ENCODE results near the gene EXOC4.

EXOC4 gene

GRCh38 chr7:133583545-133584171, 330.8 kb downstream of the EXOC4 start:
- Histone ChIP-seq H3K56ac (ENCODE audit: low read length) (peak overlapping the region; percentile 34), H3K79me1 (ENCODE audit: low read length) (no peaks in the 10 kb centered on the region), H3K23ac (ENCODE audit: low read length) (no peak overlapping the region), H4K5ac (ENCODE audit: low read length) (no peak overlapping the region), H3K27ac (ENCODE audit: low read depth, low read length) (no peak overlapping the region), H2BK15ac (replicated peaks; ENCODE audit: low read depth) (no peak overlapping the region), H3K27me3 (ENCODE audit: insufficient read depth, low read length, poor library complexity) (no peaks in the 10 kb centered on the region), H3K79me2 (ENCODE audit: control insufficient read depth, insufficient read depth, low read length) (no peaks in the 10 kb centered on the region), H2AK5ac (ENCODE audit: low read length) (no peak overlapping the region), H3K4ac (ENCODE audit: low read depth, low read length) (peak overlapping the region; percentile 21), H3K36me3 (ENCODE audit: control insufficient read depth, insufficient read depth, low read length) (no peaks in the 10 kb centered on the region), H3K4me3 (ENCODE audit: low read length) (no peak overlapping the region), H4K8ac (ENCODE audit: low read depth, low read length) (no peak overlapping the region), H3K4me1 (ENCODE audit: control insufficient read depth, low read depth, low read length) (peaks cover 3% of the 10 kb centered on the region), H2BK5ac (ENCODE audit: low read length) (peak overlapping the region; percentile 9), H3K4me2 (ENCODE audit: low read length) (no peak overlapping the region), H3K18ac (ENCODE audit: low read length) (no peak overlapping the region), H2BK120ac (ENCODE audit: low read depth, low read length) (no peak overlapping the region), H3K9ac (ENCODE audit: low read length) (no peak overlapping the region)
- WGBS (ENCODE audit: extremely low coverage, insufficient coverage, low lambda C conversion rate) = no CpG with 5 or more reads among the region's 3 CpGs
- DNase-seq = no peak

- DNase-seq = no peak
- Histone ChIP-seq H3K27me3 (ENCODE audit: insufficient read depth, low read length, poor library complexity) (no peaks in the 10 kb centered on the region), H3K9ac (ENCODE audit: low read length) (no peak overlapping the region), H3K4me1 (ENCODE audit: control insufficient read depth, low read depth, low read length) (peaks cover 3% of the 10 kb centered on the region), H3K36me3 (ENCODE audit: control insufficient read depth, insufficient read depth, low read length) (no peaks in the 10 kb centered on the region), H2AK5ac (ENCODE audit: low read length) (no peak overlapping the region), H3K79me1 (ENCODE audit: low read length) (no peaks in the 10 kb centered on the region), H2BK15ac (replicated peaks; ENCODE audit: low read depth) (no peak overlapping the region), H3K18ac (ENCODE audit: low read length) (no peak overlapping the region), H2BK120ac (ENCODE audit: low read depth, low read length) (no peak overlapping the region), H3K27ac (ENCODE audit: low read depth, low read length) (no peak overlapping the region), H4K8ac (ENCODE audit: low read depth, low read length) (no peak overlapping the region), H3K56ac (ENCODE audit: low read length) (no peak overlapping the region), H3K79me2 (ENCODE audit: control insufficient read depth, insufficient read depth, low read length) (no peaks in the 10 kb centered on the region), H4K5ac (ENCODE audit: low read length) (no peak overlapping the region), H2BK5ac (ENCODE audit: low read length) (no peak overlapping the region), H3K4me3 (ENCODE audit: low read length) (no peak overlapping the region), H3K4me2 (ENCODE audit: low read length) (no peak overlapping the region), H3K23ac (ENCODE audit: low read length) (no peak overlapping the region), H3K4ac (ENCODE audit: low read depth, low read length) (no peak overlapping the region)
- WGBS (ENCODE audit: extremely low coverage, insufficient coverage, low lambda C conversion rate) = no CpG with 5 or more reads among the region's 6 CpGs
These were observed 332.2 kb downstream of the EXOC4 start for GRCh38 chr7:133584956-133585668.

GRCh38 chr7:133586253-133586652, 333.4 kb downstream of the EXOC4 start:
- H3K4me1 ChIP-seq (ENCODE audit: control insufficient read depth, low read depth, low read length) = peaks cover 3% of the 10 kb centered on the region
- H3K36me3 ChIP-seq (ENCODE audit: control insufficient read depth, insufficient read depth, low read length) = no peaks in the 10 kb centered on the region
- no peak overlapping the region for H2BK120ac ChIP-seq (ENCODE audit: low read depth, low read length)
- H3K27me3 ChIP-seq (ENCODE audit: insufficient read depth, low read length, poor library complexity) = no peaks in the 10 kb centered on the region
- H4K5ac ChIP-seq (ENCODE audit: low read length) = no peak overlapping the region
- no peak overlapping the region for H3K4ac ChIP-seq (ENCODE audit: low read depth, low read length)
- H3K9ac ChIP-seq (ENCODE audit: low read length) = no peak overlapping the region
- no peak overlapping the region for H3K27ac ChIP-seq (ENCODE audit: low read depth, low read length)
- no peak overlapping the region for H3K4me3 ChIP-seq (ENCODE audit: low read length)
- H3K79me1 ChIP-seq (ENCODE audit: low read length) = no peaks in the 10 kb centered on the region
- no peak overlapping the region for H3K4me2 ChIP-seq (ENCODE audit: low read length)
- H3K18ac ChIP-seq (ENCODE audit: low read length) = no peak overlapping the region
- no peak for DNase-seq
- no peak overlapping the region for H4K8ac ChIP-seq (ENCODE audit: low read depth, low read length)
- H2BK15ac ChIP-seq (replicated peaks; ENCODE audit: low read depth) = no peak overlapping the region
- H2AK5ac ChIP-seq (ENCODE audit: low read length) = no peak overlapping the region
- H3K23ac ChIP-seq (ENCODE audit: low read length) = no peak overlapping the region
- H3K56ac ChIP-seq (ENCODE audit: low read length) = no peak overlapping the region
- no peak overlapping the region for H2BK5ac ChIP-seq (ENCODE audit: low read length)
- no CpG with 5 or more reads among the region's 3 CpGs for WGBS (ENCODE audit: extremely low coverage, insufficient coverage, low lambda C conversion rate)
- H3K79me2 ChIP-seq (ENCODE audit: control insufficient read depth, insufficient read depth, low read length) = no peaks in the 10 kb centered on the region

GRCh38 chr7:133587903-133588302, 335.0 kb downstream of the EXOC4 start:
- Histone ChIP-seq H3K79me1 (ENCODE audit: low read length) (no peaks in the 10 kb centered on the region), H3K36me3 (ENCODE audit: control insufficient read depth, insufficient read depth, low read length) (no peaks in the 10 kb centered on the region), H2AK5ac (ENCODE audit: low read length) (no peak overlapping the region), H2BK120ac (ENCODE audit: low read depth, low read length) (no peak overlapping the region), H2BK5ac (ENCODE audit: low read length) (no peak overlapping the region), H3K4ac (ENCODE audit: low read depth, low read length) (no peak overlapping the region), H4K5ac (ENCODE audit: low read length) (no peak overlapping the region), H3K4me3 (ENCODE audit: low read length) (no peak overlapping the region), H3K18ac (ENCODE audit: low read length) (no peak overlapping the region), H3K79me2 (ENCODE audit: control insufficient read depth, insufficient read depth, low read length) (no peaks in the 10 kb centered on the region), H4K8ac (ENCODE audit: low read depth, low read length) (no peak overlapping the region), H3K27ac (ENCODE audit: low read depth, low read length) (no peak overlapping the region), H3K4me1 (ENCODE audit: control insufficient read depth, low read depth, low read length) (no peaks in the 10 kb centered on the region), H2BK15ac (replicated peaks; ENCODE audit: low read depth) (no peak overlapping the region), H3K4me2 (ENCODE audit: low read length) (no peak overlapping the region), H3K9ac (ENCODE audit: low read length) (no peak overlapping the region), H3K23ac (ENCODE audit: low read length) (no peak overlapping the region), H3K56ac (ENCODE audit: low read length) (no peak overlapping the region), H3K27me3 (ENCODE audit: insufficient read depth, low read length, poor library complexity) (no peaks in the 10 kb centered on the region)
- DNase-seq = no peak

GRCh38 chr7:133590795-133591194, 337.9 kb downstream of the EXOC4 start:
- no CpG with 5 or more reads among the region's 4 CpGs for WGBS (ENCODE audit: extremely low coverage, insufficient coverage, low lambda C conversion rate)
- no peak overlapping the region for H3K4me2 ChIP-seq (ENCODE audit: low read length)
- H3K18ac ChIP-seq (ENCODE audit: low read length) = no peak overlapping the region
- H4K8ac ChIP-seq (ENCODE audit: low read depth, low read length) = no peak overlapping the region
- no peak overlapping the region for H2AK5ac ChIP-seq (ENCODE audit: low read length)
- no peak overlapping the region for H4K5ac ChIP-seq (ENCODE audit: low read length)
- no peak overlapping the region for H2BK15ac ChIP-seq (replicated peaks; ENCODE audit: low read depth)
- no peaks in the 10 kb centered on the region for H3K27me3 ChIP-seq (ENCODE audit: insufficient read depth, low read length, poor library complexity)
- H3K4me3 ChIP-seq (ENCODE audit: low read length) = no peak overlapping the region
- no peak overlapping the region for H3K27ac ChIP-seq (ENCODE audit: low read depth, low read length)
- H3K9ac ChIP-seq (ENCODE audit: low read length) = no peak overlapping the region
- no peak for DNase-seq
- no peaks in the 10 kb centered on the region for H3K79me1 ChIP-seq (ENCODE audit: low read length)
- H3K4ac ChIP-seq (ENCODE audit: low read depth, low read length) = no peak overlapping the region
- no peak overlapping the region for H3K23ac ChIP-seq (ENCODE audit: low read length)
- no peak overlapping the region for H3K56ac ChIP-seq (ENCODE audit: low read length)
- H3K79me2 ChIP-seq (ENCODE audit: control insufficient read depth, insufficient read depth, low read length) = no peaks in the 10 kb centered on the region
- H2BK120ac ChIP-seq (ENCODE audit: low read depth, low read length) = no peak overlapping the region
- no peaks in the 10 kb centered on the region for H3K4me1 ChIP-seq (ENCODE audit: control insufficient read depth, low read depth, low read length)
- H3K36me3 ChIP-seq (ENCODE audit: control insufficient read depth, insufficient read depth, low read length) = no peaks in the 10 kb centered on the region
- no peak overlapping the region for H2BK5ac ChIP-seq (ENCODE audit: low read length)
